Bronchial epithelial cell (primary cell): ENCODE results near the gene ANXA11. TPM values are rescaled to one million over a fixed set of nuclear protein-coding genes. Genes with fewer than 3 reads are reported as not detected.
"Not testable (repeated sequence)": the region's sequence is repeated elsewhere in the genome, so short reads cannot be mapped to it uniquely, and the experiment has no call there.

ENCODE experiments used
- DNase-seq: peaks from one replicate; pipeline ENCODE4 v3.0.0-alpha.2; 2010; ENCODE audit warnings: low read depth
- FAIRE-seq: peaks from 2 replicates; lab custom pipeline; 2011; peaks lifted over from hg19 to GRCh38; lab: Jason Lieb, UNC
- H3K27me3 ChIP-seq: 2 replicates; pipeline ENCODE4 v1.5.1; 2011; ENCODE audit warnings: low read length; ENCODE audit not compliant: control insufficient read depth, insufficient read depth
- H3K36me3 ChIP-seq: 2 replicates; pipeline ENCODE4 v1.5.1; 2011; ENCODE audit warnings: low read length; ENCODE audit not compliant: control insufficient read depth, insufficient read depth
- H3K4me3 ChIP-seq: 2 replicates; pipeline ENCODE4 v1.5.1; 2011; ENCODE audit warnings: mild to moderate bottlenecking, low read depth, low read length, control low read depth
- CTCF ChIP-seq: IDR thresholded peaks from 2 replicates; pipeline ENCODE4 v1.5.1; 2011; ENCODE audit warnings: mild to moderate bottlenecking, moderate library complexity, low read length, control low read depth, inconsistent platforms; ENCODE audit not compliant: insufficient read depth, severe bottlenecking
- total RNA-seq: library from RNA; depleted of rRNA; stranded (reverse); fragments of >200 nt; gene quantifications from 2 replicates; pipeline ENCODE4 v1.2.1, GENCODE V29; 2014

Gene ANXA11
- total RNA-seq, 1 donor from 2014 or later, result 22.1 TPM

GRCh38 chr10:80202934-80203834 is 2.2 kb downstream of the ANXA11 start:
- TF ChIP-seq CTCF, result peak; percentile 46
- H3K27me3 ChIP-seq, result no peaks in the 10 kb centered on the region
- peaks cover 5% of the 10 kb centered on the region for H3K36me3 ChIP-seq
- peak overlapping the region; percentile 67 for H3K4me3 ChIP-seq
- DNase-seq, result peak; percentile 49
- FAIRE-seq, result no peak

GRCh38 chr10:80202530-80202929 is 2.8 kb downstream of the ANXA11 start:
- FAIRE-seq, H3K4me3 ChIP-seq, DNase-seq, H3K36me3 ChIP-seq, H3K27me3 ChIP-seq: not testable (repeated sequence)

- no peak overlapping the region for H3K4me3 ChIP-seq
- peaks cover 6% of the 10 kb centered on the region for H3K36me3 ChIP-seq
- FAIRE-seq (no peak), DNase-seq (no peak)
- H3K27me3 ChIP-seq, result no peaks in the 10 kb centered on the region
- TF ChIP-seq CTCF, result no peak
These were observed 3.7 kb downstream of the ANXA11 start for GRCh38 chr10:80201608-80202141.

GRCh38 chr10:80200687-80201086 is 4.7 kb downstream of the ANXA11 start:
- Histone ChIP-seq H3K36me3 (peaks cover 6% of the 10 kb centered on the region), H3K4me3 (no peak overlapping the region), H3K27me3 (no peaks in the 10 kb centered on the region)
- TF ChIP-seq CTCF, result no peak
- FAIRE-seq (no peak), DNase-seq (no peak)

- no peak for FAIRE-seq
These were observed 5.1 kb downstream of the ANXA11 start for GRCh38 chr10:80200259-80200658.

More at GRCh38 chr10:80200259-80200658, 5.1 kb downstream of the ANXA11 start:
- Histone ChIP-seq H3K4me3 (no peak overlapping the region), H3K36me3 (peaks cover 8% of the 10 kb centered on the region), H3K27me3 (no peaks in the 10 kb centered on the region)
- no peak for TF ChIP-seq CTCF
- DNase-seq, result no peak
